ENCODE data around the gene MELTF.

DNA sequence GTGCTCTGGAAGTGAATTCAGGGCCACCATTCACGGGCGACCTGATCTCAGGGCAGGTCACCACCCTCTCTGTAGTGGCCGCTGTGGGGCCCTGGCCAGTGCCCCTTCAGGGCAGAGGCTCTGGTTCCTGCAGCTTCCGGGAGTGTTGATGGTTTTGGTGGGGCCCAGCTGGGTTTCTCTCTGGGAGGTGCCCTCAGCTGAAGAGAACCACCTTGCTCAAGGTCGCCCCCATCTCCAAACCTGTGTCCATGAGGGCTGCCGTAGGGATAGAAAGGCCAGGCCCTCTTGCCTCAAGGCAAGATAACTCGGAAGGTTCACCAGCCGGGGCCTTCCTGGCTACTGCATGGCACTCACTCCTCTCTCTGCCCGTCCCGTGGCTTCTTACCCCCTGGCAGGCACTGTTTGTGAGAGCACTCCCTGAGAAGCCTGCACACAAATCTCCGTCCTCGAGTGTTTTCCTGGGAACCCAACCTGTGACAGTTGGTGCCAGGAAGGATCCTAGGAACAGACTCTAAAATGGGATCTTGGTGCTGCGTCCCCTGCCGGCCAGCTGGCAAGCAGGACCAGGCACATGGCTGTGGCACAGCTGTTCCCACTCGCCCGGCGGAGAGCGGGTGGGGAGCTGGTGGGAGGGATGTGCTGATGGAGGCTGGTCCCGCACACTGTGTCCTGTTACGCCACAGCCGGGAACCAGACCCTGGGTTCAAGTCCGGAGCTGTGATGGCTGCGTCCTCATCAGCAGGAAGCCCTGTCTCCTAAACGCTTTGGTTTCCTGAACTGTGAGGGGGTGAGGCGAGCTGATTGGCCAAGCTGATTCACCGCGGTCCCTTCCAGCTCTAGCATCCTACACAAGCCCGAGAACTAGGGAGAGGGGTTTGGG, 37.8 kb downstream of the MELTF start:
- no peak for TF ChIP-seq FOXP2 (optimal IDR thresholded peaks at IDR 0.05; ENCODE audit: borderline replicate concordance, extremely low read depth, extremely low read length, insufficient read depth)
- no peak for TF ChIP-seq POLR2AphosphoS5 (IDR thresholded peaks at IDR 0.05; ENCODE audit: low read depth, low read length)
- TF ChIP-seq REST (IDR thresholded peaks at IDR 0.05; ENCODE audit: insufficient read depth in 1 of 2, low read depth in 2 of 2, low read length in 2 of 2), result no peak
- no peak for TF ChIP-seq TAF1 (IDR thresholded peaks at IDR 0.05; ENCODE audit: borderline replicate concordance, insufficient read depth, low read length)
